T-cell (primary cell): ENCODE measurements around the gene BEAN1. TPM values are rescaled to one million over a fixed set of nuclear protein-coding genes. Genes with fewer than 3 reads are reported as not detected.

Experiments used
- ATAC-seq, 4 experiments: fragments of 200-7000 bp in 3 of 4; fragments of 150-1000 bp in 1 of 4; cut with Tn5 transposase; replicated peaks in 1 of 4; 1 replicate in 3 of 4; 2 replicates in 1 of 4; pipeline ENCODE4 v1.10.0; 2021; ENCODE audit warnings: moderate library complexity in 3 of 4, mild to moderate bottlenecking in 2 of 4, moderate number of reproducible peaks in 1 of 4
- CTCF ChIA-PET, 2 donors: fragments of 300-600 bp; sonication (Branson Sonifier 250); formaldehyde crosslinking; loops; one replicate each; lab custom pipeline; 2022; ENCODE audit warnings: antibody characterized with exemption in 2 of 2; lab: Charles Lee
- POLR2A ChIA-PET, 2 donors: fragments of 300-600 bp; sonication (Branson Sonifier 250); formaldehyde crosslinking; loops; one replicate each; lab custom pipeline; 2022; ENCODE audit warnings: antibody characterized with exemption in 2 of 2; lab: Charles Lee
- DNase-seq, 35 experiments: peaks; one replicate each; pipeline versions ENCODE4 v3.0.0 to v3.0.0-alpha.2; 2013 to 2023
- H3K27ac ChIP-seq: one replicate; pipeline ENCODE4 v1.5.1; 2013; ENCODE audit warnings: low read length
- H3K27me3 ChIP-seq, 2 experiments: replicated peaks in 1 of 2; 1 replicate in 1 of 2; 2 replicates in 1 of 2; pipeline versions ENCODE4 v1.6.1 to v1.7.0; 2013; ENCODE audit warnings: low read length in 1 of 2, mixed read lengths in 1 of 2; ENCODE audit not compliant: control insufficient read depth in 2 of 2, insufficient read depth in 2 of 2; ENCODE audit errors: extremely low read depth in 1 of 2
- H3K36me3 ChIP-seq, 2 donors: 1 replicate in 1 of 2; 2 replicates in 1 of 2; pipeline versions ENCODE4 v1.6.1 to v1.7.0; 2013; ENCODE audit warnings: low read length in 1 of 2; ENCODE audit not compliant: control insufficient read depth in 2 of 2, insufficient read depth in 1 of 2; ENCODE audit errors: extremely low read depth in 1 of 2
- H3K4me1 ChIP-seq, 2 experiments: 1 replicate in 1 of 2; 2 replicates in 1 of 2; pipeline versions ENCODE4 v1.6.1 to v1.7.0; 2013; ENCODE audit warnings: low read length in 2 of 2, mixed read lengths in 1 of 2; ENCODE audit not compliant: insufficient read depth in 2 of 2, control insufficient read depth in 1 of 2; ENCODE audit errors: extremely low read depth in 1 of 2
- H3K4me3 ChIP-seq, 2 donors: 1 replicate in 1 of 2; 2 replicates in 1 of 2; pipeline versions ENCODE4 v1.5.1 to v1.7.0; 2013; ENCODE audit warnings: mild to moderate bottlenecking in 2 of 2, low read length in 1 of 2, moderate library complexity in 1 of 2; ENCODE audit not compliant: control insufficient read depth in 1 of 2; ENCODE audit errors: extremely low read depth in 1 of 2
- H3K9me3 ChIP-seq: 2 replicates; pipeline ENCODE4 v1.7.0; 2013
- H3K27ac Mint-ChIP-seq, 2 donors: one replicate each; pipeline ENCODE4 v1.8.0; 2020 to 2021; ENCODE audit warnings: mild to moderate bottlenecking in 2 of 2, mixed read lengths in 2 of 2
- H3K27me3 Mint-ChIP-seq, 2 donors: one replicate each; pipeline ENCODE4 v1.8.0; 2021 to 2022; ENCODE audit warnings: mixed read lengths in 2 of 2
- H3K36me3 Mint-ChIP-seq: one replicate; pipeline ENCODE4 v1.8.0; 2021; ENCODE audit warnings: mixed read lengths
- H3K4me1 Mint-ChIP-seq, 3 donors: one replicate each; pipeline ENCODE4 v1.8.0; 2020 to 2022; ENCODE audit warnings: mixed read lengths in 3 of 3, mild to moderate bottlenecking in 1 of 3
- H3K4me3 Mint-ChIP-seq, 3 donors: one replicate each; pipeline ENCODE4 v1.8.0; 2020 to 2022; ENCODE audit warnings: mild to moderate bottlenecking in 3 of 3, mixed read lengths in 3 of 3, moderate library complexity in 3 of 3
- H3K9me3 Mint-ChIP-seq, 3 donors: one replicate each; pipeline ENCODE4 v1.8.0; 2020 to 2022; ENCODE audit warnings: mixed read lengths in 3 of 3
- WGBS: methylation state at CpG from one replicate; pipeline ENCODE4 v1.1.5; 2013; ENCODE audit warnings: missing lambda C conversion rate; ENCODE audit not compliant: insufficient coverage; 5-methylcytosine and 5-hydroxymethylcytosine counted together
- total RNA-seq, 35 experiments: library from RNA in 6 of 35; stranded (reverse) in 6 of 35; fragments of 120-200 nt in 1 of 35; gene quantifications; one replicate each; pipeline versions ENCODE4 v1.2.1 to v1.2.4 and lab custom pipeline; 2013 to 2026

The BEAN1 gene
- total RNA-seq, 5 donors from 2014 or later (not counting 1 experiment from before 2014, with no cell fraction given), result not detected

DNA sequence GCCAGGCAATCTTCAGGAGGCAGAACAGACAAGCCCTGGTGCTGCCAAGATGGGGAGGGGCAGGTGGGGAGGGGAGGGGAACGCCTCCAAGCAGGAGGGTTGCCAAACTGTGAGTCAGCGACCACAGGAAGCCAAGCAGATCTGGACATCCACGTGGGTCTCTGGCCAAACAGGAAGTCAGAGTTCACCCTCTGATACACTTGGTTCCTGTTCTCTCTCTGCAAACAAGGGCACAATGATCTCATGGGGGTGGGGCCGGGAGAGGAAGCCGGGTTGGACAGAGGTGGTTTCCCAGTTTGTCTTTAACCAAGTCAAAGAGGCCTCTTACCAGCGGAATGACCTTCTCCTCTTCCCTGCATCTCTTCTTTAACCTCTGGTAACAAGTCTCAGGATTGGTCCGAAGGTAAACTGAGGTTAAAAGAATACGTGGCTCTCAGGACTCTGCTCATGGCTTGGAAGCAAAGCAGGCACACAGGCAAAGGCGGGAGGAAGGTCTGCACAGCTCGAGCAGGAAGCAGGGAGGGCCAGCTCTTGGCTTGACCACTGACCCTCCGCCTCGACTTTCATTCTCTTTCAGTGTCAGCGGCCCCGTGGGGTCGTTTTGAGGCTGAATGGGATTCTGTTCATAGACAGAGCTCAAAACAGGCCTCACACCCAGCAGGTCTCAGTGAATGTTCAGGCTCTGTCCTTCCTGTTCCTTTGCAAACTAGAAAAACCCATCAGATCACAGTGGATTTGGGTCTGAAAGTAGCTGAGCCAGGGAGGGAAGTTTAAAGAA lies 89.9 kb downstream of the BEAN1 start:
- CTCF ChIA-PET, result interaction anchor here in 1 of 2 donors (0.7 to 1.0 kb wide), 2 partner anchors 34 to 45 kb away, joined by 4 to 5 read pairs; no protein-coding TSS in a partner anchor
- H3K36me3 ChIP-seq, result no peaks in the 10 kb centered on the region
- H3K4me3 ChIP-seq, result no peak overlapping the region
- DNase-seq, result peak; percentile 40 to 86 (median 69)
- H3K9me3 ChIP-seq, result no peaks in the 10 kb centered on the region
- no peaks in the 10 kb centered on the region for H3K9me3 Mint-ChIP-seq
- peaks cover under 1% of the 10 kb centered on the region for H3K36me3 Mint-ChIP-seq
- peak overlapping the region; percentile 34 to 73 (median 65) for H3K4me3 Mint-ChIP-seq
- peak; percentile 73 to 87 (median 78) for ATAC-seq
- H3K4me1 Mint-ChIP-seq, result peaks cover 65 to 81% (median 71%) of the 10 kb centered on the region in 3 donors
- no peaks in the 10 kb centered on the region for H3K27me3 ChIP-seq
- POLR2A ChIA-PET, result no interaction called here
- H3K27me3 Mint-ChIP-seq, result no peaks in the 10 kb centered on the region
- H3K27ac Mint-ChIP-seq, result peak overlapping the region; percentile 96 to 99
- WGBS, result 20% methylated on average over 6 of the region's 15 CpGs
- H3K4me1 ChIP-seq, result peaks cover 37 to 67% of the 10 kb centered on the region in 2 experiments
- H3K27ac ChIP-seq, result peak overlapping the region; percentile 96

DNA sequence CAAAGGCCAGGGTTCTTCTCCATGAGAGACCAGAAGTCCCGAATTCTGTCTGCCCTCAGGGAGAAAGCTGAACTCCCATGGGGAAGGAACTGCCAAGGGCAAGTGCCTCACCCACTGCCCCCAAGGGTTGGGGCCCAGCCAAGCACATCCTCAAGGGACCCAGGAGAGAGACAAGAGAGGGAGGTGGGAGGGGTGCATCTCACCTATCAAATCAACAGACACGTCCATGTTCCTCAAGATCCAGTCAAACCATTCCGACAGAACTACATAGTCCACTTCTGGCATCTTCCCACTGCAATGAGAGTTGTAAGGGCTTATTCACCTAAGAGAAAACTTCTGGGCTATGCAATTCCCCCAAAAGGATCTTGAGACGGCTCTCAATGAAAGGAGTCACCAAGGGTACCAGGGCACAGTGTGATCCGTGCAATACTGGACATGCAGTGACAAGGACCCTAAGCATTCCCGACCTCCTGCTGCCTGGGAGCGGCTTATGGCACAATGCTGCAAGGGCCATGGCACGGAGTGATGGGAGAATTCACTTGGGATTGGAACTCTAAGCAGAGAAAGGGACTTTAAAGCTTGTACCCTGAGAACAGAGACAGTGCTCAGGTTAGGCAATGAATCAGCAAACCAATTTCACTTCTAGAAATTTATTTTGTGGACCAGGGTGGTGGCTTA lies 90.6 kb downstream of the BEAN1 start:
- no peaks in the 10 kb centered on the region for H3K9me3 Mint-ChIP-seq
- 100% methylated on average over 6 of the region's 8 CpGs for WGBS
- ChIA-PET CTCF (interaction anchor here in 1 of 2 donors (0.7 to 1.0 kb wide), 2 partner anchors 33 to 45 kb away, joined by 4 to 5 read pairs; no protein-coding TSS in a partner anchor), POLR2A (no interaction called here)
- Histone ChIP-seq H3K36me3 (no peaks in the 10 kb centered on the region), H3K4me3 (no peak overlapping the region), H3K27ac (peak overlapping the region; percentile 96), H3K4me1 (peaks cover 43 to 75% of the 10 kb centered on the region in 2 experiments), H3K9me3 (no peaks in the 10 kb centered on the region), H3K27me3 (no peaks in the 10 kb centered on the region)
- H3K4me3 Mint-ChIP-seq, result peak overlapping the region in 1 of 3 donors; percentile 73
- ATAC-seq (no peak), DNase-seq (no peak)
- no peaks in the 10 kb centered on the region for H3K36me3 Mint-ChIP-seq
- H3K27me3 Mint-ChIP-seq, result no peaks in the 10 kb centered on the region
- H3K27ac Mint-ChIP-seq, result peak overlapping the region; percentile 96 to 99
- peaks cover 70 to 86% (median 78%) of the 10 kb centered on the region in 3 donors for H3K4me1 Mint-ChIP-seq

DNA sequence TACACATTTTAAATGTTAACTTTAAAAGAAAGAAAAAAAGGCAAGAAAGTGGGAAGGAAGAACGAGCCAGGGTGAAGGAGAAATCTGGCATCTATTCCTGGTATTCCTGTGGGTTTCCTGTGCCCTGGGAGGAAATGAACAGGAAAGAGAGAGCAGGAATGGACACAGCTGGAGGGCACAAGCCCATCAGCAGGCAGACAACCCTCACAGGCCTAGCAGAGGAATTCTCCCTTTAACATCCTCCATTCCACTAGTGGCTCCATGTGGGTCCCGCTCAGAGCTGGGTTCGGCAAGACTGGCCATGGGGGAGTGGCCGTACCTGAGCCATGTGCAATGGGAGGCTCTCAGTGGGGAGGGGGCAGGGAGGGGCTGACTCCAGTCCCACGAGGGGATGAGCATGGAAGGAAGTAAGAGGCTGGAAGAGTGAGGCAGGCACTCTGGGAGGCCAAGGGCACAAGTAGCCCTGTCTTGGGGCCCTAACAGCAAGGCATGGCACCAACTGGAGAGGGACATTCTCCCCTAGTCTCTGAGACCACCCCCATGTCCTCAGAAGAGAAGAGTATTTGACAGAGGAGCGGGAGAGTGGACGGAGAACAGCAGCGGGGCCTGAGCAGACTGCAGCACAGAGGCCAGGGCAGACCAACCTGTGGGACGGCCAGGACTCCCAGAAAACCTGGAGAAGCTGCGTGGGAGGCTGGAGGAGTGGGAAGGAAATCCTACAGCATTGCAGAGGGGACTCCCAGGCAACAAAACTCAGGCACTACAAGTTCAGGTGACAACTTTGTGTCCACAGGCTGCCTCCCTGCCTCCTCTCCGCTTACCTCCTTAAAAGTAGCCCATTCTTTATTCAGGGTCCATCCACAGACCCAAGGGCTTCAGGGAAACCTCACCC lies 92.6 kb downstream of the BEAN1 start:
- H3K27me3 Mint-ChIP-seq, result no peaks in the 10 kb centered on the region
- peaks cover 58 to 87% of the 10 kb centered on the region in 2 experiments for H3K4me1 ChIP-seq
- peak overlapping the region; percentile 68 for H3K27ac ChIP-seq
- H3K4me3 ChIP-seq, result no peak overlapping the region
- 100% methylated on average over 4 of the region's 11 CpGs for WGBS
- no peaks in the 10 kb centered on the region for H3K9me3 Mint-ChIP-seq
- ChIA-PET CTCF (interaction anchor here in 1 of 2 donors (0.6 kb wide), 1 partner anchor 33 kb away, joined by 3 read pairs; no protein-coding TSS in a partner anchor), POLR2A (interaction anchor here in 1 of 2 donors (0.6 kb wide), 1 partner anchor 43 kb away, joined by 3 read pairs; no protein-coding TSS in a partner anchor)
- no peaks in the 10 kb centered on the region for H3K9me3 ChIP-seq
- H3K36me3 Mint-ChIP-seq, result no peaks in the 10 kb centered on the region
- H3K36me3 ChIP-seq, result no peaks in the 10 kb centered on the region
- no peaks in the 10 kb centered on the region for H3K27me3 ChIP-seq
- peaks cover 90 to 95% (median 92%) of the 10 kb centered on the region in 3 donors for H3K4me1 Mint-ChIP-seq
- peak overlapping the region in 1 of 3 donors; percentile 69 for H3K4me3 Mint-ChIP-seq
- DNase-seq (no peak), ATAC-seq (no peak)
- peak overlapping the region; percentile 96 to 99 for H3K27ac Mint-ChIP-seq

DNA sequence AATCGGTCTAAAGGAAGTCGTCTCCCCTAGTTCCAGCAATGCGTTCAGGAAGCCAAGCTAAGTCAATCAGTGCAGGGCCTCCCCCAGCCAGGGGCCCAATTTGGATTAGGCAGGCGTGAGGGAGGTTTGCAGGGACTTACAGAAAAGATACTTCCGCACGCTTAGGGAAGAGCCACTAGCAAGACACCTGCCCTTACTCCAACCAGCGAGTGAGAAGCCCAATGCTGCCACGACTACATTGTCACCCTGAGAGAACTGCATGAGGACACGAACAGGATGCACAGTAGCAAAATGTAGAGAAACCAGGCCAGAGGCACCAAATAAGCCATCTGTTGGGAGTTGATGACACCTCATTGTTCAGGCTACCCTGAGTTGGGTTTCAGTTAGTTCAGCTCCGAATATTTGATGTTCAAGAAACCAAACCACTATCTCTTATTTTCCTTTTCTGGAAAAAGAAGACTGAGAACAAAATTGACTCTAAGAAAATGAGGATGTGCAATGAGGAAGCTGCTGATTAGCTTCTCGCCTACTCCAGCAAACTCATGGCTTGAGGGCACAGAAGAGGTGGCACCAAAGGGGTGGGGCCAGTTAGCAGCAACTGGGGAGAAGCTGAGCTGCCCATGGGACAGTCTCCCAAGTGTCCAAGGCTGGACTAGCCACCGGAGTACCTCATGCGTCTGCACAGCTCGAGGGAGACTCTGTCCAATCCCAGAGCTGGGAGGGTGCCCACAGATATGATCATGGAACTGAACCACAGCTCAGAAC lies 93.5 kb downstream of the BEAN1 start:
- DNase-seq (peak in 2 of 35 experiments; percentile 17 to 30), ATAC-seq (no peak)
- H3K4me1 ChIP-seq, result peaks cover 65 to 89% of the 10 kb centered on the region in 2 experiments
- H3K27me3 Mint-ChIP-seq, result no peaks in the 10 kb centered on the region
- H3K36me3 ChIP-seq, result no peaks in the 10 kb centered on the region
- ChIA-PET POLR2A (interaction anchor here in 1 of 2 donors (0.6 kb wide), 1 partner anchor 43 kb away, joined by 3 read pairs; no protein-coding TSS in a partner anchor), CTCF (interaction anchor here in 1 of 2 donors (0.6 to 4.7 kb wide), 2 partner anchors 32 kb away, joined by 3 to 17 read pairs; partner anchors contain the start of gene CKLF)
- no peaks in the 10 kb centered on the region for H3K9me3 ChIP-seq
- H3K4me3 ChIP-seq, result no peak overlapping the region
- WGBS, result 63% methylated on average over 3 of the region's 14 CpGs
- H3K27ac Mint-ChIP-seq, result peak overlapping the region; percentile 96 to 99
- H3K27me3 ChIP-seq, result no peaks in the 10 kb centered on the region
- peaks cover 90 to 95% (median 94%) of the 10 kb centered on the region in 3 donors for H3K4me1 Mint-ChIP-seq
- no peaks in the 10 kb centered on the region for H3K9me3 Mint-ChIP-seq
- H3K27ac ChIP-seq, result peak overlapping the region; percentile 68
- peak overlapping the region in 2 of 3 donors; percentile 37 to 69 for H3K4me3 Mint-ChIP-seq
- H3K36me3 Mint-ChIP-seq, result no peaks in the 10 kb centered on the region

DNA sequence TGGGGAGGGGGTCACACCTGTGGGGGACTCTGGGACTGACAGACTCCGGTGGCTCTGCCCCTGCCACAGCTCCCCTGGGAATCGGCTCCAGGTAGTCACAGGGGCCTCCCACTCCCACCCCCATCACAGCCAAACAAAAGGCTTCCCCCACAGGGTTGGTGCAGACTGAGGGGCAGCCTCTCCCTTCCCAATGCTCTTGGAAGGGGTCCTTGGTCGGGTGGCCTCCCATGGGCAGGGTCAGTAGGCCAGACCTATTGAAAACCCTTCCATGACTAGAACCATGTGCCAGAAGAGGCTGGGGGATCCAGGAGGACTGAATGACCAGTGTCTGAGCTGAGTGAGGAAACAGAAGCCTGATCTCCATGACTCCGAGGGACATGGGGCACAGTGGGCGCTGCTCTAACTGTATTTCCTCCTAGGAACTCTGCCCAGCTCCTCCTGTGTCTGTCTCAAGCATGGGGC lies 94.2 kb downstream of the BEAN1 start:
- H3K27me3 ChIP-seq, result no peaks in the 10 kb centered on the region
- POLR2A ChIA-PET, result no interaction called here
- DNase-seq (no peak), ATAC-seq (no peak)
- Mint-ChIP-seq H3K27ac (peak overlapping the region; percentile 96 to 99), H3K4me3 (peak overlapping the region; percentile 54 to 69 (median 62)), H3K4me1 (peaks cover 90 to 95% (median 92%) of the 10 kb centered on the region in 3 donors), H3K27me3 (no peaks in the 10 kb centered on the region), H3K36me3 (no peaks in the 10 kb centered on the region), H3K9me3 (no peaks in the 10 kb centered on the region)
- no peak overlapping the region for H3K4me3 ChIP-seq
- CTCF ChIA-PET, result interaction anchor here in 1 of 2 donors (1.2 to 4.7 kb wide), 4 partner anchors 9 to 57 kb away, joined by 3 to 17 read pairs (median 4); partner anchors contain the start of gene CKLF
- WGBS, result 95% methylated on average over 2 of the region's 5 CpGs
- no peaks in the 10 kb centered on the region for H3K36me3 ChIP-seq
- H3K4me1 ChIP-seq, result peaks cover 62 to 89% of the 10 kb centered on the region in 2 experiments
- H3K27ac ChIP-seq, result peak overlapping the region; percentile 68
- H3K9me3 ChIP-seq, result no peaks in the 10 kb centered on the region
